ENCODE results near the gene C2orf42. TPM values are rescaled to one million over a fixed set of nuclear protein-coding genes. Genes with fewer than 3 reads are reported as not detected.
"Not testable (repeated sequence)": the region's sequence is repeated elsewhere in the genome, so short reads cannot be mapped to it uniquely, and the experiment has no call there.

C2orf42 gene
- total RNA-seq, 1 experiment from 2014 or later, result 14.0 TPM

DNA sequence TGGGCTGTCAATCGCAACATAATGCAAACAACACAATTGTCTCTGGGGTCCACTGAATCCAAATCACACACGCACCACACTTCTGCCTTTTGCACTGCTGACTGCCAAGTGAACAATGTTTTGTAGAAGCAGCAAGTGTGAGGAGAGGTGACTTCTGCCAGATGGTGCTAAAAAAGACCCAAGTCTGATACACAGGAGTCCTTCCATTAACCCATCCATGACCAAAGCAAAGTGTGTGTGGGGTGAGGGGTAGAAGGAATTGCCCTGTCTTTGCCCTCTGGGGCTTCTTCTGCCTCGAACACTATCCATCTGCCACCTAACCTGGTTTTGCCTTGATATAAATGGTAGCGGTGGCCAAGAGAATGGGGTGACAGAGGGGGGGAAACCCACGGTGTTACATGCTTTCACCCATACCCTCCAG lies 50.0 kb downstream of the C2orf42 start:
- no peak for DNase-seq (ENCODE audit: low read depth)
- in situ Hi-C loops (cut with HindIII; ENCODE audit: low pct_unique_long_range_greater_than_20kb, low sequenced_read_pairs), result no loop called here

DNA sequence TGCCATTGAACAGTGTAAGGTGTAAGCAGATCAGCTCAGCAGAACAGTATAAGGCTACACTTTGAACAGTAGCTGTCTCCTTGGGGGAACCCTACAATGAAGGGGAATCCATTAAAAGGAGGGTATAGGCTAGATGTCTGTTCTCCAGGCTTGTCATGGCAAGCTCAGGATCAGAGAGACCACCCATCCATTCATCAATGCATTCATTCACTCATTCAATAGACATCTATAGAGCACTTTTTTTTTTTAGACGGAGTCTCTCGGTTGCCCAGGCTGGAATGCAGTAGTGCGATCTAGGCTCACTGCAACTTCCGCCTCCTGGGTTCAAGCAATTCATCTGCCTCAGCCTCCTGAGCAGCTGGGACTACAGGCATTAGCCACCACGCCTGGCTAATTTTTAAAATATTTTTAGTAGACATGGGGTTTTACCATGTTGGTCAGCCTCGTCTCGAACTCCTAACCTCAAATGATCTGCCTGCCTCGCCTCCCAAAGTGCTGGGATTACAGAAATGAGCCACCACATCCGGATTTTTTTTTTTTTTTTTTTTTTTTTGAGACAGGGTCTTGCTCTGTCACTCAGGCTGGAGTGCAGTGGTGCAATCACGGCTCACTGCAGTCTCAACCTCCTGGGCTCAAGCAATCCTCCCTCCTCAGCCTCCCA lies 56.4 kb downstream of the C2orf42 start:
- DNase-seq (ENCODE audit: low read depth); in situ Hi-C loops (cut with HindIII; ENCODE audit: low pct_unique_long_range_greater_than_20kb, low sequenced_read_pairs): not testable (repeated sequence)

GRCh38 chr2:70133491-70134322 lies 57.1 kb downstream of the C2orf42 start:
- in situ Hi-C loops (cut with HindIII; ENCODE audit: low pct_unique_long_range_greater_than_20kb, low sequenced_read_pairs), result no loop called here
- no peak for DNase-seq (ENCODE audit: low read depth)

GRCh38 chr2:70133127-70133452 lies 57.7 kb downstream of the C2orf42 start:
- DNase-seq (ENCODE audit: low read depth), result no peak
- in situ Hi-C loops (cut with HindIII; ENCODE audit: low pct_unique_long_range_greater_than_20kb, low sequenced_read_pairs), result no loop called here

DNA sequence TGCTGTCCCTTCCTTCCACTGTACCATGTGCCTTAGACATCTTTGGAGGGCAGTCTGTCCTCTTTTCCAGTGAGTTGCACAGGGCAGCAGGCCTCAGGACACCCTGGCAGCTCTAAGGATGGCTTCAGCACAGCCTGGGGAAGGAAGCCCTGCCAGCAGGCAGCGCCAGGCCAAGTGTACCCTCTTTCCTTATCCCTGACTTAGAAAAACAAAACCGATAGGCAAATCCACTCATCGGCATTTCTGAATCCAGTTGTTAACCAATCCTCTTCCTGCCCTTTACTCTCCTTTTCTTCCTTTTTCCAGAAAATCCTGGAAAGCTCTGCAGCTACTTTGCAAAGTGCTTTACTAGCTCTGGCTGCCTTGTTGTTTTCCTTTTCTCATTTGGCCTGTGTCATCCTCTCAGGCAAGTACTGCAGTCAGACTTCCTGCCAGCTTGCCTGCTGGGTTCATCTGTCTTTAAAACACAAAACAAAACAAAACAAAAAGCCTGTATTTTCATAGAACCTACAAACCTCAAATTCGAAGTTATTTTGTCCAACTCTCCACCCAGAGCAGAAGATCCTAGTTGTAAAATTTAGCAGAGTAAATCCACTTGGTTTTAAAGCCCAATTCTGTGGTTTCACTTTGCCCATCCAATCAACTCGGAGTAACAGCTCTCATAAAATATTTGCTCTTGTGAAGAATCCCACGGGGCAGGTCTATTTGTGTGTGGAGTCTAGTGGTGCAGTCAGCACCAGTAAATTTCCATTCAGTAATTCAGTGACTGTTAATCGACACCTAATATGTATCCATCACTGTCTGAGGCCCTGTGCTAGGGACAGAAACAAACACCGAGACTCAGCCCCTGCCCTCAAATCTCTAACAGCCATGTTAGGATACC lies 58.3 kb downstream of the C2orf42 start:
- DNase-seq (ENCODE audit: low read depth), result peak; percentile 67
- in situ Hi-C loops (cut with HindIII; ENCODE audit: low pct_unique_long_range_greater_than_20kb, low sequenced_read_pairs), result no loop called here

- DNase-seq (ENCODE audit: low read depth); in situ Hi-C loops (cut with HindIII; ENCODE audit: low pct_unique_long_range_greater_than_20kb, low sequenced_read_pairs): not testable (repeated sequence)
These were observed 59.3 kb downstream of the C2orf42 start for GRCh38 chr2:70131344-70132143.

GRCh38 chr2:70128005-70128404 lies 62.8 kb downstream of the C2orf42 start:
- in situ Hi-C loops (cut with HindIII; ENCODE audit: low pct_unique_long_range_greater_than_20kb, low sequenced_read_pairs), result no loop called here

DNA sequence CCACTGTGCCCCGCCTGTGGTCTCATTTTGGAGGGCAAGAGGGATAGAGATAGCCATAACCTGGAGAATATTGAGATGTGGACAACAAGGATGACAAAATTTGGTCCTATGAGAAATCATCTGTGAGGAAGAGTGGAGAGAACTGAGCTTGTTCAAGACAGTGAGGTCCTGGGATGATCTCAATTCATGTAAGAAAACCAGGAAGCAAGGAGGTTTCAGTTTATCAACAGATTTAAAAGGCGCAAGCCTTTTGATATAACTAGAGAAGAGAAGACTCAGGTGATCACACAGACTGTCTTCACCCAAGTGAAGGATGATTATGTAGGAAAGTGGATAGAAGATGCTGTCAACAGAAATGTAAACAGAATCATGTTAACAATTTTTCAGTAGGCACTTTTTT lies 64.4 kb downstream of the C2orf42 start:
- DNase-seq (ENCODE audit: low read depth), result no peak
- in situ Hi-C loops (cut with HindIII; ENCODE audit: low pct_unique_long_range_greater_than_20kb, low sequenced_read_pairs), result no loop called here

More at GRCh38 chr2:70128005-70128404, 62.8 kb downstream of the C2orf42 start:
- DNase-seq (ENCODE audit: low read depth), result no peak

DNA sequence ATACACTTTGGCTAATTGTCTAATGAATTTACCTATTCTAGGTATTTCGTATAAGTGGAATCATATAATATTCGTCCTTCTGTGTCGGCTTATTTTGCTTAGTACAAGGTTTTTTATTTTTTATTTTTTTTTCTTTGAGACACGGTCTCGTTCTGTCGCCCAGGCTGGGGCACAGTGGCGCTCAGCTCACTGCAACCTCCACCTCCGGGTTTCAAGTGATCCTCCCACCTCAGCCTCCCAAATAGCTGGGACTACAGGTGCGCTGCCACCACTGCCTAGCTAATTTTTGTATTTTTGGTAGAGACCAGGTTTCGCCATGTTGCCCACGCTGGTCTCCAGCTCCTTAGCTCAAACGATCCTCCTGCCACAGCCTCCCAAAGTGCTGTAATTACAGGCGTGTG lies 65.3 kb downstream of the C2orf42 start:
- DNase-seq (ENCODE audit: low read depth), result no peak
- in situ Hi-C loops (cut with HindIII; ENCODE audit: low pct_unique_long_range_greater_than_20kb, low sequenced_read_pairs), result no loop called here

DNA sequence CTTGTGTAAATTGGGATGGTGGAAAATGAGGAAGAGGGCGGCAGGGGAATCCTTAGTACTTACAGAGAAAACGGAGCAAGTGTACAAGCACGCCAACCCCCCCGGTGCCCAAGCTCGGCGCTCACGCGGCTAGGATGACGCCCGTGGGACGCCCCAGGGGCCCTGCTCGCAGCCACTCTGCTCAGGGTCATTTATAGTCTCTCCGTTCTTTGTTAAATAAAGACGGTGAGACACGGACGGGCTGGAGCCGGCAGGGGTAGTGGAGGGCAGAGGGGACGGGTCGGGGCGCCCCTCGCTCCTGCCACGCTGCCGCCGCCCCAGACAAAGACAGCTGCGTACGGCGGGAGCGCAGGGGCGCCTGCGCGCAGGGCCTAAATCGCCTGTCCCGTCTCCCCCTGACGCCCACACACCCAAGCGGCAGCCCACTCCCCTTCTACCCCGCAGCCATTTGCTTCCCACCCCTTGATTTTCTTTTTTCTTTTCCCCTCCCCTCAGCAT lies 65.8 kb downstream of the C2orf42 start:
- DNase-seq (ENCODE audit: low read depth), result peak; percentile 54
- in situ Hi-C loops (cut with HindIII; ENCODE audit: low pct_unique_long_range_greater_than_20kb, low sequenced_read_pairs), result no loop called here

GRCh38 chr2:70123829-70124116 lies 67.0 kb downstream of the C2orf42 start:
- in situ Hi-C loops (cut with HindIII; ENCODE audit: low pct_unique_long_range_greater_than_20kb, low sequenced_read_pairs), result no loop called here
- DNase-seq (ENCODE audit: low read depth), result no peak

GRCh38 chr2:70123051-70123828 lies 67.6 kb downstream of the C2orf42 start:
- in situ Hi-C loops (cut with HindIII; ENCODE audit: low pct_unique_long_range_greater_than_20kb, low sequenced_read_pairs), result no loop called here
- DNase-seq (ENCODE audit: low read depth), result peak; percentile 31

GRCh38 chr2:70122470-70122869 lies 68.3 kb downstream of the C2orf42 start:
- DNase-seq (ENCODE audit: low read depth), result no peak
- in situ Hi-C loops (cut with HindIII; ENCODE audit: low pct_unique_long_range_greater_than_20kb, low sequenced_read_pairs), result no loop called here

DNA sequence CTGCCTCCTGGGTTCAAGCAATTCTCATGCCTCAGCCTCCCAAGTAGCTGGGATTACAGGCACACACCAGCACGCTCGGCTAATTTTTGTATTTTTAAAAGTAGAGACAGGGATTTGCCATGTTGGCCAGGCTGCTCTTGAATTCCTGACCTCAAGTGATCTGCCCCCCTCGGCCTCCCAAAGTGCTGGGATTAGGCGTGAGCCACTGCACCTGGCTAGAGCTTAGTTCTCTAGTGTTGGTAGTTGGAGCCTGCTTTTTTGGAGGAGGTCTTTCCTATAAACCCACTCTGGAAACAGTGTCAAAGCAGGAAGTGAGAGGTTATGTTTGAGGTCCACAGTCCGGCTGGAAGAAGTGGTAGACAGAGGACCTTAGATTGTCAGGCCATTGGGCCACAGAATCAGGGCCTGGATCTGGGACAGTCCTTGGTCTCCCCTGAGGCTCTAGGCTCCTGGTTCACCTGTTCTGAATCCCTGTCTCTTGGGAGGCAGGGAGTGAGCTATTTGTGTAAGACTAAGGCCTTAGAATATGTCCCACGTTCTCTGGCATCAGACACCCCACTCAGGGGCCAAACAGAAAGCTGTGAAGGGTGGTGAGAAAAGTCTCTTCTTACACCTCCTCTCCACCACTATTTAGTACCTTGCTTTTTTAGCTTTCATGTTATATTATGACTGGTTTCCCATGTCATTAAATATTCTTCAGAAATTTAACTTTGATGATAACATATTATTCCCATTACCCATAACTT lies 69.0 kb downstream of the C2orf42 start:
- in situ Hi-C loops (cut with HindIII; ENCODE audit: low pct_unique_long_range_greater_than_20kb, low sequenced_read_pairs), result no loop called here

DNA sequence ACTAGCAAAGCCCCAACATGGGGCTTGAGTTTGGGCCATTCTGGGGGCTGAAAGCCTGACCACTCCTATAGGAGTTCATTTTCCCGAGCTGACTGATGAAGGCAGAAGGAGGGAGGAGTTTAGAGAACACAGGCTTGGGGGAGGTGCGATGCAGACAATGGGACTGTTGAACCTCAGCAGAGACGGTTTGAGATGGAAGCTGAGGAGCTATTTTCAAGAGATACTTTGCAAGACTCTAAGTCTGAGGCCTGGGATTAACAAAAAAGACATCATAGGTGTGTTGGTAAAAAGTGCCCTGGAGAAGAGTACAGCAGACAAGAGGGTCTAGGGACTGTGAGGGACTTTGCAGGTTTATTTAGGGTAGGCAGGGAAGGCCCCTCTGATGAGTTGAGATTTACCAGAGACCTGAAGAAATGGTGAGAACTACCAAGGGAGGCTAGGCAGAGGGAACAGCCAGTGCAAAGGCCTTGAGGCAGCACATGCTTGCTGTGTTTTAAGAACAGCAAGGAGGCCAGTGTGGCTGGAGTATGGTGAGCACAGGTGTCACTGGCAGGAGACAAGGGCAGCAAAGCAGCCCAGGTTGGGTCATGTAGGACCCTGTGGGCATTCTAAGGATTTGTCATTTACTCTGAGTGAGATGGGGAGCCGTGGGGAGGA lies 71.9 kb downstream of the C2orf42 start:
- in situ Hi-C loops (cut with HindIII; ENCODE audit: low pct_unique_long_range_greater_than_20kb, low sequenced_read_pairs), result no loop called here
- no peak for DNase-seq (ENCODE audit: low read depth)

More for the DNA sequence above, 69.0 kb downstream of the C2orf42 start:
- DNase-seq (ENCODE audit: low read depth), result no peak

GRCh38 chr2:70116936-70117552 lies 73.8 kb downstream of the C2orf42 start:
- DNase-seq (ENCODE audit: low read depth), result peak; percentile 48
- in situ Hi-C loops (cut with HindIII; ENCODE audit: low pct_unique_long_range_greater_than_20kb, low sequenced_read_pairs), result no loop called here

Measured in Caki2 (cell line).